ENCODE results near the gene TCF12.

TCF12 gene

GRCh38 chr15:56964182-56964581, 45.7 kb downstream of the TCF12 start:
- H3K9me3 ChIP-seq (ENCODE audit: low read length) = no peaks in the 10 kb centered on the region
- H3K4me3 ChIP-seq (ENCODE audit: low read depth, low read length, poor library complexity, severe bottlenecking) = no peak overlapping the region
- H3K27me3 ChIP-seq (ENCODE audit: insufficient read depth, low read length) = no peaks in the 10 kb centered on the region
- H3F3A ChIP-seq (ENCODE audit: insufficient read depth, low read length) = no peaks in the 10 kb centered on the region
- peaks cover 12% of the 10 kb centered on the region for H3K4me1 ChIP-seq (ENCODE audit: insufficient read depth, low read length, severe bottlenecking)
- no peak overlapping the region for H3K4me2 ChIP-seq (ENCODE audit: low read length)
- no peak overlapping the region for H3K9ac ChIP-seq (ENCODE audit: low read length)
- peaks cover 7% of the 10 kb centered on the region; the same call in 1 of the 2 replicates for H4K20me1 ChIP-seq (ENCODE audit: insufficient read depth, low read length)
- no peak overlapping the region for H3K27ac ChIP-seq (ENCODE audit: low read depth, low read length, poor library complexity, severe bottlenecking)
- no peak for TF ChIP-seq EZH2 (IDR thresholded peaks at IDR 0.05; ENCODE audit: borderline replicate concordance, low read length)
- TF ChIP-seq, protein P1, sequence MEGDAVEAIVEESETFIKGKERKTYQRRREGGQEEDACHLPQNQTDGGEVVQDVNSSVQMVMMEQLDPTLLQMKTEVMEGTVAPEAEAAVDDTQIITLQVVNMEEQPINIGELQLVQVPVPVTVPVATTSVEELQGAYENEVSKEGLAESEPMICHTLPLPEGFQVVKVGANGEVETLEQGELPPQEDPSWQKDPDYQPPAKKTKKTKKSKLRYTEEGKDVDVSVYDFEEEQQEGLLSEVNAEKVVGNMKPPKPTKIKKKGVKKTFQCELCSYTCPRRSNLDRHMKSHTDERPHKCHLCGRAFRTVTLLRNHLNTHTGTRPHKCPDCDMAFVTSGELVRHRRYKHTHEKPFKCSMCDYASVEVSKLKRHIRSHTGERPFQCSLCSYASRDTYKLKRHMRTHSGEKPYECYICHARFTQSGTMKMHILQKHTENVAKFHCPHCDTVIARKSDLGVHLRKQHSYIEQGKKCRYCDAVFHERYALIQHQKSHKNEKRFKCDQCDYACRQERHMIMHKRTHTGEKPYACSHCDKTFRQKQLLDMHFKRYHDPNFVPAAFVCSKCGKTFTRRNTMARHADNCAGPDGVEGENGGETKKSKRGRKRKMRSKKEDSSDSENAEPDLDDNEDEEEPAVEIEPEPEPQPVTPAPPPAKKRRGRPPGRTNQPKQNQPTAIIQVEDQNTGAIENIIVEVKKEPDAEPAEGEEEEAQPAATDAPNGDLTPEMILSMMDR (IDR thresholded peaks at IDR 0.05; ENCODE audit: low read length) = no peak
- no peaks in the 10 kb centered on the region for H3K9me2 ChIP-seq (ENCODE audit: low read depth, low read length)
- H3K36me3 ChIP-seq (ENCODE audit: insufficient read depth, low read length) = peaks cover 4% of the 10 kb centered on the region; the same call in 1 of the 2 replicates
- H2AFZ ChIP-seq (ENCODE audit: low read length) = no peak overlapping the region
- peaks cover 98% of the 10 kb centered on the region for H3K79me2 ChIP-seq (ENCODE audit: insufficient read depth, low read length)

- Histone ChIP-seq H3K4me1 (ENCODE audit: insufficient read depth, low read length, severe bottlenecking) (peaks cover 12% of the 10 kb centered on the region), H3K79me2 (ENCODE audit: insufficient read depth, low read length) (peaks cover 96% of the 10 kb centered on the region), H3K9me3 (ENCODE audit: low read length) (no peaks in the 10 kb centered on the region), H3K9ac (ENCODE audit: low read length) (no peak overlapping the region), H3K4me2 (ENCODE audit: low read length) (no peak overlapping the region), H3K4me3 (ENCODE audit: low read depth, low read length, poor library complexity, severe bottlenecking) (no peak overlapping the region), H3F3A (ENCODE audit: insufficient read depth, low read length) (no peaks in the 10 kb centered on the region), H3K27me3 (ENCODE audit: insufficient read depth, low read length) (no peaks in the 10 kb centered on the region), H3K9me2 (ENCODE audit: low read depth, low read length) (no peaks in the 10 kb centered on the region), H3K36me3 (ENCODE audit: insufficient read depth, low read length) (peaks cover 4% of the 10 kb centered on the region; the same call in 1 of the 2 replicates), H4K20me1 (ENCODE audit: insufficient read depth, low read length) (peaks cover 7% of the 10 kb centered on the region; the same call in 1 of the 2 replicates), H3K27ac (ENCODE audit: low read depth, low read length, poor library complexity, severe bottlenecking) (no peak overlapping the region), H2AFZ (ENCODE audit: low read length) (no peak overlapping the region)
- no peak for TF ChIP-seq EZH2 (IDR thresholded peaks at IDR 0.05; ENCODE audit: borderline replicate concordance, low read length)
Measured at GRCh38 chr15:56965231-56966013, 47.0 kb downstream of the TCF12 start.

DNA sequence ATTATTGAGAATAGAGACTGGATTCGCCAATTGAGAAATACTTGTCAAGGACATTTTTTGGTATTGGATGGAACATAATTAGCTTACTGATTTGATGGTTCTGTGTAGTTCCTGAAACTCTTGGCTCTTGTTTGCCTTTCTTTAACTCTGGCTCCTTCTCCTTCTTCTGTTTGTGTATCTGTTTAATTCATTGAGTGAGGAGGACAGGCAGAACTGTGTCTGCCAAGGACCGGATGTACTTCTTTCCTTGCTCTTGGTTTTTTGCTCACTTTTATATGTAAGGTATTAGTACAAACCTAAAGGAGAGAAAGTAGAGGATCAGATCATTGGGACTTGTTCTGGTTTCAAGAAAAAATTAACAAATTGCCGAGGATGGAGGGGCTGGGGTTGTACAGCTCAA, 48.9 kb downstream of the TCF12 start:
- no peaks in the 10 kb centered on the region for H3K9me2 ChIP-seq (ENCODE audit: low read depth, low read length)

More for the DNA sequence above, 48.9 kb downstream of the TCF12 start:
- no peak overlapping the region for H3K9ac ChIP-seq (ENCODE audit: low read length)
- H3K79me2 ChIP-seq (ENCODE audit: insufficient read depth, low read length) = peaks cover 96% of the 10 kb centered on the region
- no peak overlapping the region for H2AFZ ChIP-seq (ENCODE audit: low read length)
- H3K27ac ChIP-seq (ENCODE audit: low read depth, low read length, poor library complexity, severe bottlenecking) = no peak overlapping the region
- H3K36me3 ChIP-seq (ENCODE audit: insufficient read depth, low read length) = peaks cover 4% of the 10 kb centered on the region; the same call in 1 of the 2 replicates
- TF ChIP-seq, protein P1 (IDR thresholded peaks at IDR 0.05; ENCODE audit: low read length) = no peak
- no peak for TF ChIP-seq EZH2 (IDR thresholded peaks at IDR 0.05; ENCODE audit: borderline replicate concordance, low read length)
- no peak overlapping the region for H3K4me2 ChIP-seq (ENCODE audit: low read length)
- H3K4me3 ChIP-seq (ENCODE audit: low read depth, low read length, poor library complexity, severe bottlenecking) = no peak overlapping the region
- peaks cover 12% of the 10 kb centered on the region for H3K4me1 ChIP-seq (ENCODE audit: insufficient read depth, low read length, severe bottlenecking)
- H3F3A ChIP-seq (ENCODE audit: insufficient read depth, low read length) = no peaks in the 10 kb centered on the region
- H4K20me1 ChIP-seq (ENCODE audit: insufficient read depth, low read length) = peaks cover 7% of the 10 kb centered on the region; the same call in 1 of the 2 replicates
- no peaks in the 10 kb centered on the region for H3K9me3 ChIP-seq (ENCODE audit: low read length)
- H3K27me3 ChIP-seq (ENCODE audit: insufficient read depth, low read length) = no peaks in the 10 kb centered on the region
